ENCODE measurements around the gene IKBKE. TPM values are rescaled to one million over a fixed set of nuclear protein-coding genes. Genes with fewer than 3 reads are reported as not detected.

Gene IKBKE
- total RNA-seq, 1 experiment from 2014 or later = 6.6 TPM

GRCh38 chr1:206453111-206453510, 17.2 kb upstream of the IKBKE start:
- Histone ChIP-seq H3K4me1 (ENCODE audit: insufficient read depth, low read length) (no peaks in the 10 kb centered on the region), H2BK15ac (ENCODE audit: low read depth, low read length) (no peak overlapping the region), H3K9me3 (ENCODE audit: control insufficient read depth, low read depth, low read length) (no peaks in the 10 kb centered on the region), H2BK20ac (ENCODE audit: low read depth, low read length, poor library complexity, severe bottlenecking) (no peak overlapping the region), H3K23ac (ENCODE audit: insufficient read length, low read depth, low read length) (no peak overlapping the region), H3K18ac (ENCODE audit: insufficient read length, low read depth, low read length) (no peak overlapping the region), H3K79me1 (ENCODE audit: insufficient read depth, low read depth, low read length, poor library complexity, severe bottlenecking) (no peaks in the 10 kb centered on the region), H2BK120ac (ENCODE audit: low read depth, low read length, poor library complexity, severe bottlenecking) (no peak overlapping the region), H3K27me3 (ENCODE audit: insufficient read depth, low read length) (no peaks in the 10 kb centered on the region), H3K56ac (ENCODE audit: insufficient read length, low read depth, low read length) (no peak overlapping the region), H3K23me2 (ENCODE audit: insufficient read length, low read depth, low read length, poor library complexity, severe bottlenecking) (no peaks in the 10 kb centered on the region), H3K9ac (ENCODE audit: extremely low read depth, insufficient read length, low read length) (no peak overlapping the region), H3K79me2 (ENCODE audit: insufficient read depth, low read length) (no peaks in the 10 kb centered on the region), H2AK5ac (ENCODE audit: insufficient read length, low read length) (no peak overlapping the region), H3K27ac (ENCODE audit: insufficient read length, low read depth, low read length) (no peak overlapping the region), H3K4me2 (ENCODE audit: insufficient read depth, insufficient read length, low read length) (no peak overlapping the region), H2BK12ac (ENCODE audit: insufficient read length, low read depth, low read length) (no peak overlapping the region), H2AFZ (ENCODE audit: low read length) (no peak overlapping the region), H2BK5ac (ENCODE audit: insufficient read length, low read length) (no peak overlapping the region), H4K5ac (ENCODE audit: insufficient read length, low read depth, low read length) (no peak overlapping the region), H3K14ac (ENCODE audit: insufficient read depth, low read length) (no peak overlapping the region), H3T11ph (ENCODE audit: low read length) (no peak overlapping the region), H3K4ac (ENCODE audit: low read depth, low read length) (no peak overlapping the region), H4K20me1 (ENCODE audit: control insufficient read depth, insufficient read depth, insufficient read length) (no peaks in the 10 kb centered on the region), H4K91ac (ENCODE audit: insufficient read length, low read depth, low read length) (no peak overlapping the region), H4K8ac (replicated peaks; ENCODE audit: insufficient read length, low read depth, low read length) (no peak overlapping the region)
- peaks cover 8 to 30% of the 10 kb centered on the region in 2 experiments for H3K4me1 Mint-ChIP-seq
- H3K27me3 Mint-ChIP-seq (ENCODE audit: low read depth) = no peaks in the 10 kb centered on the region
- no peak overlapping the region for H3K4me3 Mint-ChIP-seq
- no peak for DNase-seq
- peaks cover 10 to 45% (median 30%) of the 10 kb centered on the region in 3 experiments; a peak in 6 of 7 replicates for H3K36me3 Mint-ChIP-seq (ENCODE audit: insufficient read depth in 1 of 3, low read depth in 3 of 3)
- TF ChIP-seq CTCF (conservative IDR thresholded peaks at IDR 0.05) = no peak
- no CpG with 5 or more reads among the region's 13 CpGs for WGBS (ENCODE audit: extremely low coverage, insufficient read length, low lambda C conversion rate)
- H3K27ac Mint-ChIP-seq = no peak overlapping the region
- no peaks in the 10 kb centered on the region for H3K9me3 Mint-ChIP-seq

All from H9 (cell line).